Measurements from ENCODE around the gene BOC. TPM values are rescaled to one million over a fixed set of nuclear protein-coding genes. Genes with fewer than 3 reads are reported as not detected.

The BOC gene
- total and polyA plus RNA-seq, 2 of the 8 experiments (the other 6 are each of a cell fraction or from before 2014, with no cell fraction given), result 6.9 to 9.3 TPM

GRCh38 chr3:113218011-113218680 lies 6.8 kb downstream of the BOC start (continued):
- TF ChIP-seq HDAC2 (IDR thresholded peaks at IDR 0.05; ENCODE audit: borderline replicate concordance in 1 of 2, low read depth in 2 of 2, low read length in 2 of 2) (no peak), KDM4A (IDR thresholded peaks at IDR 0.05; ENCODE audit: low read depth, low read length, severe bottlenecking) (no peak), MAFK (IDR thresholded peaks at IDR 0.05; ENCODE audit: low read depth, low read length) (no peak), SUZ12 (IDR thresholded peaks at IDR 0.05; ENCODE audit: low read length) (no peak), KDM1A (IDR thresholded peaks at IDR 0.05; ENCODE audit: borderline replicate concordance, low read length) (no peak), TAF7 (optimal IDR thresholded peaks at IDR 0.05; ENCODE audit: borderline replicate concordance, low read depth, low read length) (no peak), E2F6 (IDR thresholded peaks at IDR 0.05) (no peak), POU5F1 (IDR thresholded peaks at IDR 0.05; ENCODE audit: low read depth, low read length) (no peak)
